ENCODE measurements around the gene SGPL1. TPM values are rescaled to one million over a fixed set of nuclear protein-coding genes. Genes with fewer than 3 reads are reported as not detected.

The SGPL1 gene
- total RNA-seq, 2 experiments from 2014 or later: 15.1 to 16.9 TPM

- H3K27me3 ChIP-seq (ENCODE audit: control insufficient read depth in 1 of 2, insufficient read depth in 2 of 2, low read length in 2 of 2): no peaks in the 10 kb centered on the region
- CTCF ChIA-PET: no interaction called here
- DNase-seq (no peak), ATAC-seq (ENCODE audit: poor library complexity) (no peak)
- H3K27ac ChIP-seq (ENCODE audit: low read depth in 1 of 2, low read length in 2 of 2): no peak overlapping the region
- Mint-ChIP-seq H3K27ac (peak overlapping the region; percentile 77), H3K9me3 (no peaks in the 10 kb centered on the region), H3K4me1 (ENCODE audit: low read depth) (peaks cover 44% of the 10 kb centered on the region), H3K27me3 (no peaks in the 10 kb centered on the region), H3K36me3 (ENCODE audit: low read depth) (peaks cover 14% of the 10 kb centered on the region), H3K4me3 (peak overlapping the region; percentile 85)
- TF ChIP-seq, protein P1, sequence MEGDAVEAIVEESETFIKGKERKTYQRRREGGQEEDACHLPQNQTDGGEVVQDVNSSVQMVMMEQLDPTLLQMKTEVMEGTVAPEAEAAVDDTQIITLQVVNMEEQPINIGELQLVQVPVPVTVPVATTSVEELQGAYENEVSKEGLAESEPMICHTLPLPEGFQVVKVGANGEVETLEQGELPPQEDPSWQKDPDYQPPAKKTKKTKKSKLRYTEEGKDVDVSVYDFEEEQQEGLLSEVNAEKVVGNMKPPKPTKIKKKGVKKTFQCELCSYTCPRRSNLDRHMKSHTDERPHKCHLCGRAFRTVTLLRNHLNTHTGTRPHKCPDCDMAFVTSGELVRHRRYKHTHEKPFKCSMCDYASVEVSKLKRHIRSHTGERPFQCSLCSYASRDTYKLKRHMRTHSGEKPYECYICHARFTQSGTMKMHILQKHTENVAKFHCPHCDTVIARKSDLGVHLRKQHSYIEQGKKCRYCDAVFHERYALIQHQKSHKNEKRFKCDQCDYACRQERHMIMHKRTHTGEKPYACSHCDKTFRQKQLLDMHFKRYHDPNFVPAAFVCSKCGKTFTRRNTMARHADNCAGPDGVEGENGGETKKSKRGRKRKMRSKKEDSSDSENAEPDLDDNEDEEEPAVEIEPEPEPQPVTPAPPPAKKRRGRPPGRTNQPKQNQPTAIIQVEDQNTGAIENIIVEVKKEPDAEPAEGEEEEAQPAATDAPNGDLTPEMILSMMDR (IDR thresholded peaks at IDR 0.05): no peak
- POLR2A ChIA-PET: interaction anchor here (0.7 kb wide), 1 partner anchor 446 kb away, joined by 3 read pairs; no protein-coding TSS in a partner anchor
- H3K4me3 ChIP-seq (ENCODE audit: low read length): no peak overlapping the region
- intact Hi-C loops (cut with DNase I, micrococcal nuclease): loop anchor here in 1 of 2 experiments (10.0 kb wide), 1 partner anchor 669 kb away; the partner anchor contains the start of gene TYSND1
- no peaks in the 10 kb centered on the region for H3K9me3 ChIP-seq (ENCODE audit: control insufficient read depth in 1 of 2, insufficient read depth in 1 of 2, low read length in 2 of 2)
- H3K4me1 ChIP-seq (ENCODE audit: insufficient read depth, low read length): peaks cover 25% of the 10 kb centered on the region
- H3K36me3 ChIP-seq (ENCODE audit: insufficient read depth, low read length): peaks cover 2% of the 10 kb centered on the region
Measured at GRCh38 chr10:70814126-70814525, 1.6 kb upstream of the SGPL1 start.

GRCh38 chr10:70816220-70816894 is 609 bp downstream of the SGPL1 start:
- DNase-seq (peak in 13 of 14 experiments; percentile 7 to 65 (median 19)), ATAC-seq (ENCODE audit: poor library complexity) (peak; percentile 38)
- intact Hi-C loops (cut with DNase I, micrococcal nuclease): loop anchor here in 1 of 2 experiments (5.0 to 10.0 kb wide), 3 partner anchors 339 to 672 kb away; partner anchors contain the start of genes PALD1, PPA1 and TYSND1
- peaks cover 31% of the 10 kb centered on the region for H3K36me3 Mint-ChIP-seq (ENCODE audit: low read depth)
- H3K9me3 Mint-ChIP-seq: no peaks in the 10 kb centered on the region
- POLR2A ChIA-PET: interaction anchor here (1.0 to 2.5 kb wide), 2 partner anchors 63 to 71 kb away, joined by 3 to 9 read pairs; no protein-coding TSS in a partner anchor
- peak overlapping the region; percentile 80 for H3K27ac Mint-ChIP-seq
- Histone ChIP-seq H3K4me3 (ENCODE audit: low read length) (peak overlapping the region; percentile 79), H3K36me3 (ENCODE audit: insufficient read depth, low read length) (peaks cover 12% of the 10 kb centered on the region), H3K4me1 (ENCODE audit: insufficient read depth, low read length) (peaks cover 25% of the 10 kb centered on the region), H3K9me3 (ENCODE audit: control insufficient read depth in 1 of 2, insufficient read depth in 1 of 2, low read length in 2 of 2) (no peaks in the 10 kb centered on the region), H3K27ac (ENCODE audit: low read depth in 1 of 2, low read length in 2 of 2) (peak overlapping the region in 1 of 2 donors; percentile 44), H3K27me3 (ENCODE audit: control insufficient read depth in 1 of 2, insufficient read depth in 2 of 2, low read length in 2 of 2) (no peaks in the 10 kb centered on the region)
- TF ChIP-seq, protein P1 (IDR thresholded peaks at IDR 0.05): no peak
- peaks cover 53% of the 10 kb centered on the region for H3K4me1 Mint-ChIP-seq (ENCODE audit: low read depth)
- H3K4me3 Mint-ChIP-seq: peak overlapping the region; percentile 90
- no peaks in the 10 kb centered on the region for H3K27me3 Mint-ChIP-seq
- CTCF ChIA-PET: interaction anchor here (0.7 to 1.4 kb wide), 5 partner anchors 10 to 71 kb away, joined by 3 to 6 read pairs (median 3); no protein-coding TSS in a partner anchor

DNA sequence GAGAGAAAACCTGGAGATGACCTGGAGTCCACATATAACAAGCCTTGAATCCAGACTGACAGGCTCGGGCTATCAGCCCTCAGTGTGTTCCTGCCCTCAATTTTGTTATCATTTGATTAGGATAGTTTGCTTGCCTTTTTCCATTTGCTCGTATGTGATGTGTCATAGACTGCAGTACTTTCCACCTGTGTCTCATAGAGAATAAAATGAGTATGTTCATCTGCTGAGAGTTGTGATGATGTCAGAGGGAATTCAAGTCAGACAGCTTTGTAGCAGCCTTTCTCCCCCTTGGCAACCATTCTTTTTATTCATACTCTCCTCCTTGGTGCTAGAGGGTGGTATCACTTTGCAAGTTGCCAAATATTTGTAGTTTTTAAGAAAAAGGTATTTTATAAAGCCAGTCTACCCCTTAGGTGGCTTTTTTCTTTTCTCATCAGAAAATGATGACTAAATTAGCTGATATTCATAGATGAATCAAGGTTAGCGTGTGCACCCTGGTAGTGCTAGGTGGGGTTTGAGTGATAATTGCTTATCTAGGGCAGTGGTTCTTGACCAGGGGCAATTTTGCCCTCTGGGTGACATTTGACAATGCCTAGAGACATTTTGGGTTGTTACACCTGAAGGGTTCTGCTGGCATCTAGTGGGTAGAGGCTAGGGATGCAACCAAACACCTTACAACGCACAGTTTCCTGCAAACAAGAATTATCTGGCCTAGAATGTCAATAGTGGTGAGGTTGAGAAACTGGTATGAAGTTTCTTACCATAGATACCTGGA is 5.4 kb downstream of the SGPL1 start:
- Mint-ChIP-seq H3K36me3 (ENCODE audit: low read depth) (peaks cover 63% of the 10 kb centered on the region), H3K4me1 (ENCODE audit: low read depth) (peaks cover 47% of the 10 kb centered on the region), H3K9me3 (no peaks in the 10 kb centered on the region), H3K27ac (no peak overlapping the region), H3K4me3 (no peak overlapping the region), H3K27me3 (no peaks in the 10 kb centered on the region)
- ChIA-PET POLR2A (no interaction called here), CTCF (interaction anchor here (1.1 kb wide), 1 partner anchor 20 kb away, joined by 3 read pairs; no protein-coding TSS in a partner anchor)
- intact Hi-C loops (cut with DNase I, micrococcal nuclease): loop anchor here in 1 of 2 experiments (1.0 kb wide), 1 partner anchor 271 kb away; no protein-coding TSS in a partner anchor
- peaks cover 24% of the 10 kb centered on the region for H3K36me3 ChIP-seq (ENCODE audit: insufficient read depth, low read length)
- H3K4me1 ChIP-seq (ENCODE audit: insufficient read depth, low read length): peaks cover 12% of the 10 kb centered on the region
- ATAC-seq (ENCODE audit: poor library complexity) (peak; percentile 49), DNase-seq (peak in 3 of 14 experiments; percentile 10 to 29 (median 15))
- TF ChIP-seq, protein P1 (IDR thresholded peaks at IDR 0.05): no peak
- no peaks in the 10 kb centered on the region for H3K9me3 ChIP-seq (ENCODE audit: control insufficient read depth in 1 of 2, insufficient read depth in 1 of 2, low read length in 2 of 2)
- H3K27me3 ChIP-seq (ENCODE audit: control insufficient read depth in 1 of 2, insufficient read depth in 2 of 2, low read length in 2 of 2): no peaks in the 10 kb centered on the region
- H3K27ac ChIP-seq (ENCODE audit: low read depth in 1 of 2, low read length in 2 of 2): no peak overlapping the region
- H3K4me3 ChIP-seq (ENCODE audit: low read length): no peak overlapping the region
